Measurements from ENCODE around the gene SDR9C7.
"Not testable (repeated sequence)": the region's sequence is repeated elsewhere in the genome, so short reads cannot be mapped to it uniquely, and the experiment has no call there.

Gene SDR9C7

GRCh38 chr12:56914256-56914655 is 20.0 kb downstream of the SDR9C7 start:
- DNase-seq, result no peak

- not testable (repeated sequence) for DNase-seq
Measured at GRCh38 chr12:56909403-56909802, 24.8 kb downstream of the SDR9C7 start.

- DNase-seq, result no peak
Measured at GRCh38 chr12:56908136-56908535, 26.1 kb downstream of the SDR9C7 start.

GRCh38 chr12:56905852-56906251 is 28.4 kb downstream of the SDR9C7 start:
- no peak for DNase-seq

GRCh38 chr12:56903374-56903773 is 30.8 kb downstream of the SDR9C7 start:
- no peak for DNase-seq

- not testable (repeated sequence) for DNase-seq
Measured at GRCh38 chr12:56901313-56901712, 32.9 kb downstream of the SDR9C7 start.

- DNase-seq, result no peak
Measured at GRCh38 chr12:56900583-56900982, 33.6 kb downstream of the SDR9C7 start.

GRCh38 chr12:56898938-56899337 is 35.3 kb downstream of the SDR9C7 start:
- DNase-seq, result no peak

GRCh38 chr12:56897844-56898361 is 36.3 kb downstream of the SDR9C7 start:
- no peak for DNase-seq

- no peak for DNase-seq
Measured at GRCh38 chr12:56896082-56896481, 38.1 kb downstream of the SDR9C7 start.

GRCh38 chr12:56894698-56895368 is 39.4 kb downstream of the SDR9C7 start:
- no peak for DNase-seq

GRCh38 chr12:56891885-56892284 is 42.3 kb downstream of the SDR9C7 start:
- DNase-seq, result not testable (repeated sequence)

GRCh38 chr12:56886319-56886718 is 47.9 kb downstream of the SDR9C7 start:
- DNase-seq, result no peak

GRCh38 chr12:56885316-56885715 is 48.9 kb downstream of the SDR9C7 start:
- no peak for DNase-seq

- DNase-seq, result no peak
Measured at GRCh38 chr12:56884421-56884820, 49.8 kb downstream of the SDR9C7 start.

GRCh38 chr12:56882407-56882806 is 51.8 kb downstream of the SDR9C7 start:
- DNase-seq, result not testable (repeated sequence)

GRCh38 chr12:56880125-56880992 is 53.8 kb downstream of the SDR9C7 start:
- DNase-seq, result no peak

GRCh38 chr12:56879240-56880124 is 54.7 kb downstream of the SDR9C7 start:
- DNase-seq, result not testable (repeated sequence)

GRCh38 chr12:56878010-56878339 is 56.2 kb downstream of the SDR9C7 start:
- no peak for DNase-seq

GRCh38 chr12:56877195-56878009 is 56.8 kb downstream of the SDR9C7 start:
- DNase-seq, result no peak

- DNase-seq, result no peak
Measured at GRCh38 chr12:56874821-56875220, 59.4 kb downstream of the SDR9C7 start.

GRCh38 chr12:56873382-56873781 is 60.8 kb downstream of the SDR9C7 start:
- DNase-seq, result no peak

Measured in activated T-cell treated with anti-CD3 and anti-CD28 coated beads for 4 hours (primary cell).